ENCODE measurements around the gene C11orf54.
"Not testable (repeated sequence)": the region's sequence is repeated elsewhere in the genome, so short reads cannot be mapped to it uniquely, and the experiment has no call there.

The C11orf54 gene

DNA sequence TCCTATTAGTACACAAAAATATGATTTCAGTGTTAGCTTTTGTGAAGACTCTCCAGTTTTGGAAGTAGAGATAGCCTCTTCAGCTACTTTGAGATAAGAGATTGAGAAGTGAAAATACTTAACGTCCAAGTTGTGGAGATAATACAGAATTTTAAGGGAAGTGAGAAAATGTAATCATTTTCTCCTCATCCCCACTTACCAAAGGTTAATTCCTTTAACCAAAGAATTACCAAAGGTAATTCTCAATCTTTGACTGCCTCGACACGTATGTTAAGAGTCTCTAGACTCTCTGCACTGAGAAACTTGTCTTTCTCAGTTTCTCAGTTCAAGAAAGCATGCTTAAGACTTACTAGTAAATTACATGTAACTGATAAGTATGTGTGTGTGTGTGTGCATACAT, 15.3 kb downstream of the C11orf54 start:
- Histone ChIP-seq H3K4me3 (ENCODE audit: low read length) (no peak overlapping the region), H3K4me1 (ENCODE audit: control insufficient read depth, insufficient read depth, low read length) (no peaks in the 10 kb centered on the region), H3K27ac (ENCODE audit: low read depth, low read length) (no peak overlapping the region), H3K27me3 (ENCODE audit: control insufficient read depth, insufficient read depth, low read length) (no peaks in the 10 kb centered on the region), H3K9ac (ENCODE audit: low read length) (no peak overlapping the region), H3K36me3 (ENCODE audit: control insufficient read depth, insufficient read depth, low read length) (peaks cover 29% of the 10 kb centered on the region)

- Histone ChIP-seq H3K4me3 (ENCODE audit: low read length) (no peak overlapping the region), H3K36me3 (ENCODE audit: control insufficient read depth, insufficient read depth, low read length) (peaks cover 29% of the 10 kb centered on the region), H3K4me1 (ENCODE audit: control insufficient read depth, insufficient read depth, low read length) (no peaks in the 10 kb centered on the region), H3K27ac (ENCODE audit: low read depth, low read length) (no peak overlapping the region), H3K9ac (ENCODE audit: low read length) (no peak overlapping the region), H3K27me3 (ENCODE audit: control insufficient read depth, insufficient read depth, low read length) (no peaks in the 10 kb centered on the region)
Observed at GRCh38 chr11:93757301-93757700, 15.8 kb downstream of the C11orf54 start.

- Histone ChIP-seq H3K27me3 (ENCODE audit: control insufficient read depth, insufficient read depth, low read length) (no peaks in the 10 kb centered on the region), H3K9ac (ENCODE audit: low read length) (no peak overlapping the region), H3K4me3 (ENCODE audit: low read length) (no peak overlapping the region), H3K27ac (ENCODE audit: low read depth, low read length) (no peak overlapping the region), H3K4me1 (ENCODE audit: control insufficient read depth, insufficient read depth, low read length) (no peaks in the 10 kb centered on the region), H3K36me3 (ENCODE audit: control insufficient read depth, insufficient read depth, low read length) (peaks cover 29% of the 10 kb centered on the region)
Observed at GRCh38 chr11:93757924-93758865, 16.7 kb downstream of the C11orf54 start.

GRCh38 chr11:93759123-93759522, 17.7 kb downstream of the C11orf54 start:
- not testable (repeated sequence) for H3K9ac ChIP-seq (ENCODE audit: low read length); H3K4me1 ChIP-seq (ENCODE audit: control insufficient read depth, insufficient read depth, low read length); H3K4me3 ChIP-seq (ENCODE audit: low read length); H3K27ac ChIP-seq (ENCODE audit: low read depth, low read length); H3K27me3 ChIP-seq (ENCODE audit: control insufficient read depth, insufficient read depth, low read length)
- H3K36me3 ChIP-seq (ENCODE audit: control insufficient read depth, insufficient read depth, low read length): peaks cover 31% of the 10 kb centered on the region

GRCh38 chr11:93761910-93762309, 20.4 kb downstream of the C11orf54 start:
- Histone ChIP-seq H3K4me3 (ENCODE audit: low read length) (no peak overlapping the region), H3K27ac (ENCODE audit: low read depth, low read length) (no peak overlapping the region), H3K27me3 (ENCODE audit: control insufficient read depth, insufficient read depth, low read length) (no peaks in the 10 kb centered on the region), H3K9ac (ENCODE audit: low read length) (no peak overlapping the region), H3K4me1 (ENCODE audit: control insufficient read depth, insufficient read depth, low read length) (no peaks in the 10 kb centered on the region), H3K36me3 (ENCODE audit: control insufficient read depth, insufficient read depth, low read length) (peaks cover 25% of the 10 kb centered on the region)

- H3K36me3 ChIP-seq (ENCODE audit: control insufficient read depth, insufficient read depth, low read length): peaks cover 11% of the 10 kb centered on the region
- H3K27me3 ChIP-seq (ENCODE audit: control insufficient read depth, insufficient read depth, low read length): no peaks in the 10 kb centered on the region
- no peak overlapping the region for H3K27ac ChIP-seq (ENCODE audit: low read depth, low read length)
- no peak overlapping the region for H3K4me3 ChIP-seq (ENCODE audit: low read length)
- no peak overlapping the region for H3K9ac ChIP-seq (ENCODE audit: low read length)
- no peaks in the 10 kb centered on the region for H3K4me1 ChIP-seq (ENCODE audit: control insufficient read depth, insufficient read depth, low read length)
Observed at GRCh38 chr11:93765551-93765950, 24.1 kb downstream of the C11orf54 start.

GRCh38 chr11:93766504-93766903, 25.0 kb downstream of the C11orf54 start:
- Histone ChIP-seq H3K27me3 (ENCODE audit: control insufficient read depth, insufficient read depth, low read length) (no peaks in the 10 kb centered on the region), H3K9ac (ENCODE audit: low read length) (no peak overlapping the region), H3K4me3 (ENCODE audit: low read length) (no peak overlapping the region), H3K27ac (ENCODE audit: low read depth, low read length) (no peak overlapping the region), H3K4me1 (ENCODE audit: control insufficient read depth, insufficient read depth, low read length) (no peaks in the 10 kb centered on the region), H3K36me3 (ENCODE audit: control insufficient read depth, insufficient read depth, low read length) (peaks cover 3% of the 10 kb centered on the region)

DNA sequence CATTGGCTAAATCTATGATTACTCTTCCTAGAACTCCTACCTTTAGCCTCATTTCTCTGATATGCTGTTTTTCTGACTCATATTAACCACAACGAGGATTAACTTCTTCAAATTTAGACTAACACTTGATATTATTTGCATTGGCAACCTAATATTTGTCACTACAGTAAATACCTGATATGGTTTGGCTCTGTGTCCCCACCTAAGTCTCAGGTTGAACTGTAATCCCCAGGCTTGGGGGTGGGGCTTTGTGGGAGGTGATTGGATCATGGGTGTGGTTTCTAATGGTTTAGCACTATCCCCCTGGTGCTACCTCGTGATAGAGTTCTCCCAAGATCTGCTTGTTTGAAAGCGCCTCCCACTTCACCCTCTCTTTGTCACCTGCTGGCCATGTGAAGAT, 25.5 kb downstream of the C11orf54 start:
- H3K27ac ChIP-seq (ENCODE audit: low read depth, low read length): no peak overlapping the region
- H3K36me3 ChIP-seq (ENCODE audit: control insufficient read depth, insufficient read depth, low read length): peaks cover 3% of the 10 kb centered on the region
- no peak overlapping the region for H3K4me3 ChIP-seq (ENCODE audit: low read length)
- no peak overlapping the region for H3K9ac ChIP-seq (ENCODE audit: low read length)
- H3K27me3 ChIP-seq (ENCODE audit: control insufficient read depth, insufficient read depth, low read length): no peaks in the 10 kb centered on the region
- no peaks in the 10 kb centered on the region for H3K4me1 ChIP-seq (ENCODE audit: control insufficient read depth, insufficient read depth, low read length)

- Histone ChIP-seq H3K9ac (ENCODE audit: low read length) (no peak overlapping the region), H3K4me1 (ENCODE audit: control insufficient read depth, insufficient read depth, low read length) (no peaks in the 10 kb centered on the region), H3K4me3 (ENCODE audit: low read length) (no peak overlapping the region), H3K27ac (ENCODE audit: low read depth, low read length) (no peak overlapping the region), H3K27me3 (ENCODE audit: control insufficient read depth, insufficient read depth, low read length) (no peaks in the 10 kb centered on the region), H3K36me3 (ENCODE audit: control insufficient read depth, insufficient read depth, low read length) (no peaks in the 10 kb centered on the region)
Observed at GRCh38 chr11:93770160-93770559, 28.7 kb downstream of the C11orf54 start.

GRCh38 chr11:93772123-93772522, 30.7 kb downstream of the C11orf54 start:
- H3K36me3 ChIP-seq (ENCODE audit: control insufficient read depth, insufficient read depth, low read length): no peaks in the 10 kb centered on the region
- no peak overlapping the region for H3K27ac ChIP-seq (ENCODE audit: low read depth, low read length)
- H3K4me1 ChIP-seq (ENCODE audit: control insufficient read depth, insufficient read depth, low read length): no peaks in the 10 kb centered on the region
- H3K9ac ChIP-seq (ENCODE audit: low read length): no peak overlapping the region
- H3K4me3 ChIP-seq (ENCODE audit: low read length): no peak overlapping the region
- no peaks in the 10 kb centered on the region for H3K27me3 ChIP-seq (ENCODE audit: control insufficient read depth, insufficient read depth, low read length)

DNA sequence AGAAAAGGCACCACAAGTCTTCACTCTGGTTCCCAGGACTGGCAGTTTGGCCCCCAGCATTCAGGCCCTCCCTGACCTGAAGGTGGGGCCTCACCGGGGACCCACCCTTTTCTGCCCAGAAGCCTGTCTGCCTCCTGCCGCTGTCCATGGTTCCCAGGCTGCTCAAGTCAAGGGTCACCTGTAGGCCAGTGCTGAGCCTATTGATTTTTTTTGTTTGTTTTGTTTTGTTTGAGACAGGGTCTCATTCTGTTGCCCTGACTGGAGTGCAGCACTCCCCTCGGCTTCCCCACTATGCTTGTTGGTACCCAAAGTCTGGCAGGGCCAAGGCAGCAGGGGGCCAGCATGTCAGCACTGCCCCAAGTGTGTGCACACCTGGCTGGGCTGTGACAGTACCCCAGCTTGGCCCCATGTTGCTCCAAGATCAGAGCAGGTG, 31.6 kb downstream of the C11orf54 start:
- Histone ChIP-seq H3K36me3 (ENCODE audit: control insufficient read depth, insufficient read depth, low read length) (no peaks in the 10 kb centered on the region), H3K27me3 (ENCODE audit: control insufficient read depth, insufficient read depth, low read length) (no peaks in the 10 kb centered on the region), H3K4me3 (ENCODE audit: low read length) (no peak overlapping the region), H3K4me1 (ENCODE audit: control insufficient read depth, insufficient read depth, low read length) (no peaks in the 10 kb centered on the region), H3K9ac (ENCODE audit: low read length) (no peak overlapping the region), H3K27ac (ENCODE audit: low read depth, low read length) (no peak overlapping the region)

DNA sequence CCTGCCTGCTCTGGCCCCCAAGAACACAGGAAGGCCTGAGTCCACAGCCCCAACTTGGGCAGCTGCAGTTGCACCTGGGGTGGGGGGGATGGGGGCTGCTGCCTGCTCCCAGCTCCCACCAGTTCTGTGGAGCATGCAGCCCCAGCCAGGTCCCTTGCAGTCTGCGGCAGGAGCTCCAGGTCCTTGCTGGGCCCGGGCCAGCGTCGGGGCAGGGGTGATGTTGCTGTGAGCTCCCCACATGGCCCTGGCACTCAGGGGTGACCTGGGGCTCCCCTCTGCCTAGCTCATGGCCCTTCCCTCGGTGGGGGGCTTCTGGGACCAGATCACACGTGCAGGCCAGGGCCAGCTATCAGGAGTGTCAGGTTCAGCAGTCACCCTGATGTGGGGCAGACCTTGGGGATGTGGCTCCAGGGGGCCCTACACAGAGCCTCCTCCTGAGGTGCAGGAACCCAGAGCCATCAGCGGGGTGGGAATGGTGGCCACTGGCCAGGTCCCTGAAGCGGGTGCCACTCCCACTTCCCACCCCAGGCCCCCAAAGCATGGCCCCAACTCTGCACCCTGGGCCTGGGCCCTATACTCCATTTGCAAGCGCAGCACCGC, 32.2 kb downstream of the C11orf54 start:
- H3K4me1 ChIP-seq (ENCODE audit: control insufficient read depth, insufficient read depth, low read length): no peaks in the 10 kb centered on the region
- H3K27me3 ChIP-seq (ENCODE audit: control insufficient read depth, insufficient read depth, low read length): no peaks in the 10 kb centered on the region
- no peak overlapping the region for H3K27ac ChIP-seq (ENCODE audit: low read depth, low read length)
- no peak overlapping the region for H3K9ac ChIP-seq (ENCODE audit: low read length)
- H3K36me3 ChIP-seq (ENCODE audit: control insufficient read depth, insufficient read depth, low read length): no peaks in the 10 kb centered on the region
- no peak overlapping the region for H3K4me3 ChIP-seq (ENCODE audit: low read length)

GRCh38 chr11:93774560-93774959, 33.1 kb downstream of the C11orf54 start:
- not testable (repeated sequence) for H3K4me1 ChIP-seq (ENCODE audit: control insufficient read depth, insufficient read depth, low read length); H3K4me3 ChIP-seq (ENCODE audit: low read length); H3K27ac ChIP-seq (ENCODE audit: low read depth, low read length); H3K9ac ChIP-seq (ENCODE audit: low read length); H3K27me3 ChIP-seq (ENCODE audit: control insufficient read depth, insufficient read depth, low read length); H3K36me3 ChIP-seq (ENCODE audit: control insufficient read depth, insufficient read depth, low read length)

All from rectal smooth muscle tissue (tissue), 1 donor.